ENCODE data around the gene KLHDC3. TPM values are rescaled to one million over a fixed set of nuclear protein-coding genes. Genes with fewer than 3 reads are reported as not detected.
A peak's percentile ranks its signal among the peaks of the same experiment; 100 is the strongest.

The KLHDC3 gene
- total and polyA plus RNA-seq, 9 of the 15 experiments (the other 6 are each of a cell fraction or from before 2014, with no cell fraction given): 4.5 to 171 (median 107) TPM

- DNase-seq (ENCODE audit: extremely low read depth in 1 of 4, low spot score in 3 of 4) (peak; percentile 80 to 82 (median 81)), FAIRE-seq (peak; percentile 94), ATAC-seq (peak; percentile 86)
- Histone ChIP-seq H3K9me3 (replicated peaks; ENCODE audit: control insufficient read depth, insufficient read depth, low read depth, low read length) (no peaks in the 10 kb centered on the region), H3K9me1 (ENCODE audit: control insufficient read depth, insufficient read depth, low read length) (no peaks in the 10 kb centered on the region), H3K4me2 (ENCODE audit: insufficient read depth, low read length) (peak overlapping the region; percentile 65), H3K9ac (ENCODE audit: insufficient read depth in 1 of 2, low read depth in 2 of 2, low read length in 2 of 2) (peak overlapping the region; percentile 26 to 33; a peak in 3 of 4 replicates), H2AFZ (ENCODE audit: low read depth, low read length) (peak overlapping the region; percentile 52), H3K27me3 (ENCODE audit: control insufficient read depth in 2 of 2, insufficient read depth in 2 of 2, low read length in 2 of 2) (no peaks in the 10 kb centered on the region), H3K4me1 (replicated peaks in 1 of 2; ENCODE audit: control insufficient read depth in 2 of 2, insufficient read depth in 2 of 2, low read length in 2 of 2) (peaks cover 11 to 31% of the 10 kb centered on the region in 2 experiments), H3K36me3 (ENCODE audit: control insufficient read depth, insufficient read depth, low read length) (peaks cover 53% of the 10 kb centered on the region), H3K4me3 (no peak overlapping the region), H3K27ac (ENCODE audit: extremely low read depth, low read depth, low read length) (peak overlapping the region; percentile 74), H4K20me1 (replicated peaks; ENCODE audit: control insufficient read depth, insufficient read depth, low read length) (no peaks in the 10 kb centered on the region), H3K79me2 (ENCODE audit: control insufficient read depth, insufficient read depth, low read length) (peaks cover 12% of the 10 kb centered on the region; the same call in 2 of the 3 replicates)
- ChIA-PET CTCF (ENCODE audit: low intra/inter-chr PET ratio) (no interaction called here), POLR2A (interaction anchor here (0.5 to 1.5 kb wide), 14 partner anchors 8 to 126 kb away, joined by 3 to 8 read pairs (median 3); partner anchors contain the start of genes PEX6, PPP2R5D and RPL7L1)
- intact Hi-C loops (cut with micrococcal nuclease) (no loop called here), in situ Hi-C loops (cut with MboI) (no loop called here)
- no TSS peak for BruUV-seq (replicated peaks)
- WGBS (ENCODE audit: insufficient coverage, low coverage, missing lambda C conversion rate): 51% methylated on average over 4 of the region's 4 CpGs
- no peak for TF ChIP-seq LARP7 (IDR thresholded peaks at IDR 0.05)
- 0 out of 2 replicates have a peak, but pooled peaks have one; percentile 20 for TF ChIP-seq RB1 (IDR thresholded peaks at IDR 0.05; ENCODE audit: low read depth)
- TF ChIP-seq NR4A1 (CRISPR knock-in tag; IDR thresholded peaks at IDR 0.05): 0 out of 2 replicates have a peak, but pooled peaks have one; percentile 52
- no peak for TF ChIP-seq NR4A1 (tag; IDR thresholded peaks at IDR 0.05)
- peak; percentile 94 for TF ChIP-seq JUN (IDR thresholded peaks at IDR 0.05; ENCODE audit: borderline replicate concordance, low read depth, low read length)
- no peak for TF ChIP-seq JUN (CRISPR knock-in tag; IDR thresholded peaks at IDR 0.05; ENCODE audit: borderline replicate concordance)
- TF ChIP-seq MAFF (IDR thresholded peaks at IDR 0.05; ENCODE audit: low read length): peak; percentile 86
- no peak for TF ChIP-seq ZNF655 (CRISPR knock-in tag; IDR thresholded peaks at IDR 0.05)
- TF ChIP-seq GATA2 (CRISPR knock-in tag; IDR thresholded peaks at IDR 0.05): no peak
- peak; percentile 12 for TF ChIP-seq RBBP5 (IDR thresholded peaks at IDR 0.05; ENCODE audit: borderline replicate concordance, insufficient read depth, low read length, poor library complexity, severe bottlenecking)
- TF ChIP-seq NFE2L1 (tag; IDR thresholded peaks at IDR 0.05; ENCODE audit: borderline replicate concordance, low read depth): peak; percentile 81
- TF ChIP-seq NFATC3 (IDR thresholded peaks at IDR 0.05): peak; percentile 82; the same call in 1 of the 2 replicates
- TF ChIP-seq, protein P1, sequence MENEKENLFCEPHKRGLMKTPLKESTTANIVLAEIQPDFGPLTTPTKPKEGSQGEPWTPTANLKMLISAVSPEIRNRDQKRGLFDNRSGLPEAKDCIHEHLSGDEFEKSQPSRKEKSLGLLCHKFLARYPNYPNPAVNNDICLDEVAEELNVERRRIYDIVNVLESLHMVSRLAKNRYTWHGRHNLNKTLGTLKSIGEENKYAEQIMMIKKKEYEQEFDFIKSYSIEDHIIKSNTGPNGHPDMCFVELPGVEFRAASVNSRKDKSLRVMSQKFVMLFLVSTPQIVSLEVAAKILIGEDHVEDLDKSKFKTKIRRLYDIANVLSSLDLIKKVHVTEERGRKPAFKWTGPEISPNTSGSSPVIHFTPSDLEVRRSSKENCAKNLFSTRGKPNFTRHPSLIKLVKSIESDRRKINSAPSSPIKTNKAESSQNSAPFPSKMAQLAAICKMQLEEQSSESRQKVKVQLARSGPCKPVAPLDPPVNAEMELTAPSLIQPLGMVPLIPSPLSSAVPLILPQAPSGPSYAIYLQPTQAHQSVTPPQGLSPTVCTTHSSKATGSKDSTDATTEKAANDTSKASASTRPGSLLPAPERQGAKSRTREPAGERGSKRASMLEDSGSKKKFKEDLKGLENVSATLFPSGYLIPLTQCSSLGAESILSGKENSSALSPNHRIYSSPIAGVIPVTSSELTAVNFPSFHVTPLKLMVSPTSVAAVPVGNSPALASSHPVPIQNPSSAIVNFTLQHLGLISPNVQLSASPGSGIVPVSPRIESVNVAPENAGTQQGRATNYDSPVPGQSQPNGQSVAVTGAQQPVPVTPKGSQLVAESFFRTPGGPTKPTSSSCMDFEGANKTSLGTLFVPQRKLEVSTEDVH (IDR thresholded peaks at IDR 0.05; ENCODE audit: low read depth, partially characterized antibody): peak; percentile 16
- no peak for TF ChIP-seq FOXM1 (IDR thresholded peaks at IDR 0.05; ENCODE audit: low read depth)
- no peak for TF ChIP-seq FOXM1 (CRISPR knock-in tag; IDR thresholded peaks at IDR 0.05; ENCODE audit: low read depth)
- peak; percentile 92 for TF ChIP-seq MAFG (tag; conservative IDR thresholded peaks at IDR 0.05)
- TF ChIP-seq, protein P2, sequence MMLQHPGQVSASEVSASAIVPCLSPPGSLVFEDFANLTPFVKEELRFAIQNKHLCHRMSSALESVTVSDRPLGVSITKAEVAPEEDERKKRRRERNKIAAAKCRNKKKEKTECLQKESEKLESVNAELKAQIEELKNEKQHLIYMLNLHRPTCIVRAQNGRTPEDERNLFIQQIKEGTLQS (IDR thresholded peaks at IDR 0.05): peak; percentile 99
- TF ChIP-seq, protein P2 (CRISPR knock-in tag; conservative IDR thresholded peaks at IDR 0.05): peak; percentile 96
Measured at GRCh38 chr6:42970871-42971612, 43.0 kb upstream of the KLHDC3 start.
